GM21390 (cell line): ENCODE measurements around the gene TEPSIN.

Experiments used
- ATAC-seq: cut with Tn5 transposase; IDR thresholded peaks from one replicate; pipeline ENCODE4 v1.9.1; 2021; ENCODE audit not compliant: unreplicated experiment

TEPSIN gene

GRCh38 chr17:81250286-81251093 lies 11.6 kb upstream of the TEPSIN start:
- no peak for ATAC-seq

- no peak for ATAC-seq
Measured at GRCh38 chr17:81249223-81250040, 10.6 kb upstream of the TEPSIN start.

GRCh38 chr17:81248649-81249048 lies 9.8 kb upstream of the TEPSIN start:
- no peak for ATAC-seq

GRCh38 chr17:81247339-81247990 lies 8.6 kb upstream of the TEPSIN start:
- ATAC-seq, result no peak

- ATAC-seq, result no peak
Measured at GRCh38 chr17:81246679-81247338, 8.0 kb upstream of the TEPSIN start.

- no peak for ATAC-seq
Measured at GRCh38 chr17:81246343-81246670, 7.5 kb upstream of the TEPSIN start.

GRCh38 chr17:81245665-81246342 lies 6.9 kb upstream of the TEPSIN start:
- ATAC-seq, result no peak

GRCh38 chr17:81245024-81245664 lies 6.3 kb upstream of the TEPSIN start:
- ATAC-seq, result no peak

- ATAC-seq, result no peak
Measured at GRCh38 chr17:81244358-81245023, 5.6 kb upstream of the TEPSIN start.

- no peak for ATAC-seq
Measured at GRCh38 chr17:81243333-81243664, 4.4 kb upstream of the TEPSIN start.

- ATAC-seq, result no peak
Measured at GRCh38 chr17:81242421-81243332, 3.8 kb upstream of the TEPSIN start.

GRCh38 chr17:81241648-81242420 lies 3.0 kb upstream of the TEPSIN start:
- ATAC-seq, result no peak

- ATAC-seq, result no peak
Measured at GRCh38 chr17:81241203-81241602, 2.3 kb upstream of the TEPSIN start.

GRCh38 chr17:81240761-81241160 lies 1.9 kb upstream of the TEPSIN start:
- ATAC-seq, result no peak

GRCh38 chr17:81239714-81240555 lies 1.1 kb upstream of the TEPSIN start:
- ATAC-seq, result no peak

- no peak for ATAC-seq
Measured at GRCh38 chr17:81238490-81238814, 403 bp downstream of the TEPSIN start.
